RWPE2 (cell line): ENCODE measurements around the gene SNAP47.

Source experiments
- ATAC-seq: fragments of 200-7000 bp; cut with Tn5 transposase; 3 replicates; pipeline ENCODE4 v1.9.1; 2021; ENCODE audit warnings: low read depth
- DNase-seq: peaks from one replicate; pipeline ENCODE4 v3.0.0-alpha.2; 2020; ENCODE audit warnings: low spot score
- H3K27ac ChIP-seq: fragments of 450-650 bp; 2 replicates; pipeline ENCODE4 v1.5.1; 2017; ENCODE audit warnings: mild to moderate bottlenecking; ENCODE audit not compliant: poor library complexity, severe bottlenecking
- H3K27me3 ChIP-seq: fragments of 250-450 bp; sonication (Bioruptor Pico); 2 replicates; pipeline ENCODE4 v1.5.1; 2021; ENCODE audit warnings: mild to moderate bottlenecking, moderate library complexity; ENCODE audit not compliant: insufficient read depth, poor library complexity, severe bottlenecking
- H3K36me3 ChIP-seq: fragments of 250-450 bp; sonication (Bioruptor Pico); 2 replicates; pipeline ENCODE4 v1.5.1; 2020; ENCODE audit warnings: low read depth, mild to moderate bottlenecking, moderate library complexity
- H3K4me1 ChIP-seq: fragments of 250-450 bp; sonication (Bioruptor Pico); 2 replicates; pipeline ENCODE4 v1.5.1; 2021; ENCODE audit warnings: mild to moderate bottlenecking, moderate library complexity; ENCODE audit not compliant: insufficient read depth, poor library complexity, severe bottlenecking
- H3K4me3 ChIP-seq: fragments of 250-450 bp; sonication (Bioruptor Pico); 2 replicates; pipeline ENCODE4 v1.5.1; 2021; ENCODE audit warnings: mild to moderate bottlenecking, moderate library complexity; ENCODE audit not compliant: severe bottlenecking
- H3K9me3 ChIP-seq: fragments of 250-450 bp; sonication (Bioruptor Pico); 2 replicates; pipeline ENCODE4 v1.5.1; 2021; ENCODE audit warnings: mild to moderate bottlenecking, moderate library complexity; ENCODE audit not compliant: severe bottlenecking
- CTCF ChIP-seq: fragments of 450-650 bp; IDR thresholded peaks from one replicate; pipeline ENCODE4 v1.5.1; 2017; ENCODE audit warnings: mild to moderate bottlenecking, moderate library complexity; ENCODE audit not compliant: poor library complexity, severe bottlenecking

SNAP47 gene

DNA sequence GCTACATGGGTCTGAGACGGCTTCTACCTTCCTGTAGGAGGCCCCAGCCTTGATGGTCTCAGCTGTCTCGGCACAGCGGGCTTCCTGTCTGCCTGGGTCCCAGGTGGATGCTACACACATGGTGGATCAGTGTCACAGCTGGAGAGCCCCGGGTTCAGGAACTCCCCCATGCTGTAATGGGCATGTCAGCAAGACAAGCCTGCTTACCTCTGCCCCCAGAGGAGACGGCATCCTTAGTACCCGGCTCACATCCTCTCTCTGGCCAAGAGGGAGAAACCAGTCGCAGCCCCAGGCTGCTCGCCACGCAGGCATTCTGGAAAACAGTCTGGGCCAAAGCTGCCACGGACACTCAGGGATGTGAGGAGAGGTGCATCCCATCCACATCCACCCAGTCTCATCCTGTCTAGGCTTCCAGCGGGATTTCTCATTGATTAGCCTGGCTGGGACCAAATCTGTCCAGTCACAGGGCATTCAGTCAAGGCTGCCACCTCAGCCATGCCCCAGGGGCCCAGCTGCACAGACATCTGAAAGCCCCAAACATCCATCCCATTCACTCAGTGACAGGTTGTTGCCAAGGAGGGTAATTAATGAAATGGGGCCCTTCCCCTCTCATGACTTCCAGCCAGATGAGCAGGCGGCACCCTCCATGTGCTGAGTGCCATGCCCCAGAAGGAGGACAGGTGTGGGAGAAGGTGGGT is 10.5 kb downstream of the SNAP47 start:
- DNase-seq (no peak), ATAC-seq (no peak)
- Histone ChIP-seq H3K36me3 (no peaks in the 10 kb centered on the region), H3K27ac (no peak overlapping the region), H3K4me1 (no peaks in the 10 kb centered on the region), H3K27me3 (no peaks in the 10 kb centered on the region), H3K4me3 (no peak overlapping the region), H3K9me3 (no peaks in the 10 kb centered on the region)
- no peak for TF ChIP-seq CTCF

DNA sequence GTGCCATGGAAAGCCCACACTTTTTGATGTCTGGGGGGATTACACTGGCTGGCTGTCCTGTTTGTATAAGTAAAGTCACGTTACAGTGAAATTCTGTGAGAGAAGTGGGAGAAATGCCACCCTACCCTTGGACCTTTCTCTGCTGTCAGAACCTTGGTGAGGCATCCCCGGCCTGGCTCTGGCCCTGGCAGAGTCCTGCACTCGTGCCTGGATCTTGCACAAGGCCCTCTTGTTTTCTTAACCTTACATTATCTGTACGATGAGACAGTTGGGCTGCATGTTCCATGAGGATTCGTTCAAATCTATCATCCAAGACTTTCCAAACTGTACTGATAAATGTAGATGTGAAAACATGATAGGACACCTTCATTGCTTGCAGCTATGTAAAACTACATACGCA is 11.4 kb downstream of the SNAP47 start:
- H3K36me3 ChIP-seq, result no peaks in the 10 kb centered on the region
- H3K4me1 ChIP-seq, result no peaks in the 10 kb centered on the region
- no peaks in the 10 kb centered on the region for H3K9me3 ChIP-seq
- no peaks in the 10 kb centered on the region for H3K27me3 ChIP-seq
- no peak overlapping the region for H3K27ac ChIP-seq
- no peak overlapping the region for H3K4me3 ChIP-seq
- no peak for ATAC-seq
- no peak for TF ChIP-seq CTCF
- DNase-seq, result no peak

DNA sequence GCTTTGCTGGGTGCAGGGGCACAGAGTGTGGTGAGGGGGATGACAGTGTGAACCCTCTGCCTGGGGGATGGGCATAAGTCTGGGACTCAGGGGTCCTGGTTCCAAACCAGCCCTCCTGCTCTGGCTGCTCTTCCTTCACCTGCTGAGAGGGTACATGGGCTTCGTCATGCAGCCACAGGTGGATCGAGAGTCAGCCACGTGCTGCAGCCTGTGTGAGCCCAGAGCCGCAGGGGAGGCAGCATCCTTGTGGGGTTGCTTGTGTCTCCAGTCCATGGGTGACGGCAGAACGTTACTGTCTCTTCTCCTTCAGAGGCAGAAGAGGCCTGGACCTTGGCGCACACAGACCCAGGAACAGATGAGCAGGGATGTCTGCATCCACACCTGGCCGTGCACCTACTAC is 12.1 kb downstream of the SNAP47 start:
- Histone ChIP-seq H3K9me3 (no peaks in the 10 kb centered on the region), H3K4me3 (no peak overlapping the region), H3K36me3 (no peaks in the 10 kb centered on the region), H3K27me3 (no peaks in the 10 kb centered on the region), H3K4me1 (no peaks in the 10 kb centered on the region), H3K27ac (no peak overlapping the region)
- no peak for TF ChIP-seq CTCF
- DNase-seq (no peak), ATAC-seq (no peak)

DNA sequence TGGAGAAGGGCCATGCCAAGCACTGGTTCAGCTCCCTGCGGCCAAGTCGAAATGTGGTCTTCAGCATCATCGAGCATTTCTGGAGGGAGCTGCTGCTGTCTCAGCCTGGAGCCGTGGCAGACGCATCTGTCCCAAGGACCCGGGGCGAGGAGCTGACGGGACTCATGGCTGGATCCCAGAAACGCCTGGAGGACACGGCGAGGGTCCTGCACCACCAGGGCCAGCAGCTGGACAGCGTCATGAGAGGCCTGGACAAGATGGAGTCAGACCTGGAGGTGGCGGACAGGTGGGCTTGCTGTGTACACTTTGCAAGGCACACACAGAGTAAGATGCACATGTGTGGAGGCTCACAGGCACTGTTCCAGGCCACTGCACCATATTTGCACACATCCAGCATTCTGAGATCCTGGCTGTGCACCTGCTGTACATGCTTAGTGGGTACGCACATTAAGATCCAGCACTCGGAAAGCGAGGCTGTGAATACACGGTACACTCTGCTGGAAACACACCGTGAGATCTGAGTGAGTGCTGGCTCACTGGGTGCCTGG is 12.8 kb downstream of the SNAP47 start:
- no peaks in the 10 kb centered on the region for H3K9me3 ChIP-seq
- no peak overlapping the region for H3K4me3 ChIP-seq
- H3K27me3 ChIP-seq, result no peaks in the 10 kb centered on the region
- H3K36me3 ChIP-seq, result no peaks in the 10 kb centered on the region
- no peak overlapping the region for H3K27ac ChIP-seq
- DNase-seq, result peak; percentile 29
- no peak for TF ChIP-seq CTCF
- H3K4me1 ChIP-seq, result no peaks in the 10 kb centered on the region
- no peak for ATAC-seq

DNA sequence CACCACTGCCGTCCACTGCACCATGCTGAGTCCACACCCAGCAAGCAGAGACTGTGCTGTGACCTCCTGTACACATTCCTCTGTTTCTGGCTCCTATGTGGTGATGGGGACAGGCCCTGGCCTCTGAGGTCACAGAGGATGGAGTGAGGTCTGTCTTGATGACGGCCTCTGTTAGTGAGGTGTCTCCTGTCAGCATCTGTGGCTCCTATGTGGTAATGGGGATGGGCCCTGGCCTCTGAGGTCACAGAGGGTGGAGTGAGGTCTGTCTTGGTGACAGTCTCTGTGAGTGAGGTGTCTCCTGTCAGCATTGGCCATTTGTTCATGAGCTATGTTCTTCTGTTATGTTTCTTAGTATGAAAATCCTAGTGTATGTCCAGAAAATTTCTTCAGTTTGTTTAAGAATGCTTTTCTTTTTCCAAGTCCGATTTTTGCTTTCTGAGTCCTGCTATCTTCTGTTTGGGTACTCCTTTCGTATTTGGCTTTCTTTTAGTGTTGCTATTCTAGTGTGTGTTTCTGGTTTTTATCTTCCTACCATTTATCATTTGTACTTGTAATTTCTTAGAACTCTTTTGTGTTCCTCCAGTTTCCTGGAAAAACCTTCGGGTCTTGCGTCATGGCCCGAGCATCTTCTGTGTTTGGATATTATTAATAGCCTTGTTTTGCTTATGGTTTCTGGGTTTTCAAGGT is 13.4 kb downstream of the SNAP47 start:
- no peaks in the 10 kb centered on the region for H3K9me3 ChIP-seq
- H3K4me3 ChIP-seq, result no peak overlapping the region
- no peak for ATAC-seq
- H3K36me3 ChIP-seq, result no peaks in the 10 kb centered on the region
- no peaks in the 10 kb centered on the region for H3K4me1 ChIP-seq
- H3K27ac ChIP-seq, result no peak overlapping the region
- H3K27me3 ChIP-seq, result no peaks in the 10 kb centered on the region
- no peak for DNase-seq
- no peak for TF ChIP-seq CTCF
